RWPE2 (cell line): ENCODE results near the gene HS3ST3A1.

Experiments used
- ATAC-seq: fragments of 200-7000 bp; cut with Tn5 transposase; 3 replicates; pipeline ENCODE4 v1.9.1; 2021; ENCODE audit warnings: low read depth
- DNase-seq: peaks from one replicate; pipeline ENCODE4 v3.0.0-alpha.2; 2020; ENCODE audit warnings: low spot score
- H3K27ac ChIP-seq: fragments of 450-650 bp; 2 replicates; pipeline ENCODE4 v1.5.1; 2017; ENCODE audit warnings: mild to moderate bottlenecking; ENCODE audit not compliant: poor library complexity, severe bottlenecking
- H3K27me3 ChIP-seq: fragments of 250-450 bp; sonication (Bioruptor Pico); 2 replicates; pipeline ENCODE4 v1.5.1; 2021; ENCODE audit warnings: mild to moderate bottlenecking, moderate library complexity; ENCODE audit not compliant: insufficient read depth, poor library complexity, severe bottlenecking
- H3K36me3 ChIP-seq: fragments of 250-450 bp; sonication (Bioruptor Pico); 2 replicates; pipeline ENCODE4 v1.5.1; 2020; ENCODE audit warnings: low read depth, mild to moderate bottlenecking, moderate library complexity
- H3K4me1 ChIP-seq: fragments of 250-450 bp; sonication (Bioruptor Pico); 2 replicates; pipeline ENCODE4 v1.5.1; 2021; ENCODE audit warnings: mild to moderate bottlenecking, moderate library complexity; ENCODE audit not compliant: insufficient read depth, poor library complexity, severe bottlenecking
- H3K4me3 ChIP-seq: fragments of 250-450 bp; sonication (Bioruptor Pico); 2 replicates; pipeline ENCODE4 v1.5.1; 2021; ENCODE audit warnings: mild to moderate bottlenecking, moderate library complexity; ENCODE audit not compliant: severe bottlenecking
- H3K9me3 ChIP-seq: fragments of 250-450 bp; sonication (Bioruptor Pico); 2 replicates; pipeline ENCODE4 v1.5.1; 2021; ENCODE audit warnings: mild to moderate bottlenecking, moderate library complexity; ENCODE audit not compliant: severe bottlenecking
- CTCF ChIP-seq: fragments of 450-650 bp; IDR thresholded peaks from one replicate; pipeline ENCODE4 v1.5.1; 2017; ENCODE audit warnings: mild to moderate bottlenecking, moderate library complexity; ENCODE audit not compliant: poor library complexity, severe bottlenecking

Gene HS3ST3A1

DNA sequence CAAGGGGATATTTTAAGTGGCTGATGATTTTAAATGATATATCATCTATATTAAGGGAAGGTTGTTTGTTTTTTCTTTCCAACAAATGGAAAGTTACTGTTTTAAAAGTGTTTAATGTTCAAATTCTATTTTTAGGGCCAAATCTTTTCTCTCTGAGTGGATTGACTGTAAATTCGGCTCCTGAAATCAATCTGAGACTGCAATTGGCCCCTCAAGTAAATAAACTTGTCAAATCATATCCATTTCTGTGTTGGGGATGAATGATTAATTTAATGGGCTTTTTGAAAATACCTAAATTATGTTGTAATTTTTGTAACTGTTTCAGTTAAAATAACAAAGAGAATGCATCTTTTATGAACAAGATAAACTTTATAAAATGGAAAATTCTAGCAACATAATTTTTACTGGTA is 2.6 kb downstream of the HS3ST3A1 start:
- TF ChIP-seq CTCF, result no peak
- Histone ChIP-seq H3K9me3 (no peaks in the 10 kb centered on the region), H3K36me3 (peaks cover 9% of the 10 kb centered on the region; the same call in 1 of the 2 replicates), H3K4me1 (peaks cover 17% of the 10 kb centered on the region), H3K27ac (peak overlapping the region; percentile 39), H3K27me3 (no peaks in the 10 kb centered on the region), H3K4me3 (peak overlapping the region; percentile 71)
- DNase-seq, result no peak
- no peak for ATAC-seq

- no peak for ATAC-seq
- peak overlapping the region; percentile 39 for H3K27ac ChIP-seq
Observed at GRCh38 chr17:13598353-13599167, 3.2 kb downstream of the HS3ST3A1 start.

DNA sequence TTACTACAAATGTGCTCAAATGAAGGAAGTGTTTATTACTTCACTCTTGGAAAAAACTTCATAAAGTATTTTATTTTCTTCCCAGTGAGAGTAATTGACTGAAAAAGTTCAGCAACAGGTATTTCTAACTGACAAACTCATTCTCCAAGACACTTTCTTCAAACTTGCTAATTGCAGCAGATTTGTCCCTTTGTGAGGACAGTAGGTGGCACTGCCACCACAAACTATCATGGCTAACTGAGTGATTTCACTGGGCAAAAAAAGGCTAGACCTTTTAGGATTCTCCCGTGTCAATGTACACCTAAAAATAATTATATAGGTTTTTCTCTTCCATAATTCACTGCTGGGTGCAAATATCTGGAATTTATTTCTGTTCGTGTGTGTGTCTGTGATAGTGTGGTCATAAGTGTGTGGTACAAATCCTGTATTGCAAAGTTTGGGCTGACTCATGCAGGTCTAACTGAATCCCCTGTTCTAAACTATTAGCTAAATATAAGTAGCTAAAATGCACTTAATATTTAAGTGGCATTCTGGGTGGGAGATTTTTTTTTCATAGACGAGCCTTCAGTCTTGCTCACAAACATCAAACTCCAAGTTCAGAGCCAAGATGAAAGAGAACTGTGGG is 3.9 kb downstream of the HS3ST3A1 start:
- no peak for DNase-seq
- no peaks in the 10 kb centered on the region for H3K27me3 ChIP-seq

More at GRCh38 chr17:13598353-13599167, 3.2 kb downstream of the HS3ST3A1 start:
- no peak for DNase-seq
- no peaks in the 10 kb centered on the region for H3K9me3 ChIP-seq
- TF ChIP-seq CTCF, result no peak
- H3K36me3 ChIP-seq, result peaks cover 9% of the 10 kb centered on the region; the same call in 1 of the 2 replicates
- peaks cover 17% of the 10 kb centered on the region for H3K4me1 ChIP-seq
- H3K27me3 ChIP-seq, result no peaks in the 10 kb centered on the region
- peak overlapping the region; percentile 71 for H3K4me3 ChIP-seq

GRCh38 chr17:13596241-13596923 is 5.3 kb downstream of the HS3ST3A1 start:
- no peak for DNase-seq
- TF ChIP-seq CTCF, result no peak
- no peak overlapping the region for H3K4me3 ChIP-seq
- H3K9me3 ChIP-seq, result no peaks in the 10 kb centered on the region
- peaks cover 12% of the 10 kb centered on the region; the same call in 1 of the 2 replicates for H3K36me3 ChIP-seq
- no peak for ATAC-seq
- H3K27ac ChIP-seq, result no peak overlapping the region
- H3K27me3 ChIP-seq, result no peaks in the 10 kb centered on the region
- peaks cover 17% of the 10 kb centered on the region for H3K4me1 ChIP-seq

More for the DNA sequence above, 3.9 kb downstream of the HS3ST3A1 start:
- Histone ChIP-seq H3K4me3 (no peak overlapping the region), H3K9me3 (no peaks in the 10 kb centered on the region), H3K4me1 (peaks cover 17% of the 10 kb centered on the region), H3K27ac (peak overlapping the region; percentile 39), H3K36me3 (peaks cover 9% of the 10 kb centered on the region; the same call in 1 of the 2 replicates)
- TF ChIP-seq CTCF, result peak; percentile 83
- no peak for ATAC-seq
